Measurements from ENCODE around the gene RPP30. TPM values are rescaled to one million over a fixed set of nuclear protein-coding genes. Genes with fewer than 3 reads are reported as not detected.

The RPP30 gene
- total RNA-seq, 1 donor from 2014 or later: 42.3 TPM

Small RNAs within 50 kb of the gene (small RNA-seq; reads per million reads assigned to genes)
- gene RF00019 (not detected), gene RNU6-740P (not detected)

Other genes starting within 250 kb of the RPP30 start
- under 0.01 TPM for gene HTR7, start 13.9 kb upstream of the RPP30 start, total RNA-seq
- gene ANKRD1, start 49.1 kb downstream of the RPP30 start, total RNA-seq: 14.1 TPM

All from skeletal muscle tissue (tissue), 2 donors.